GM18505 (cell line): ENCODE measurements around the gene CARMIL3.

Experiments used
- ATAC-seq: cut with Tn5 transposase; IDR thresholded peaks from one replicate; pipeline ENCODE4 v1.9.1; 2021; ENCODE audit not compliant: unreplicated experiment
- POLR2A ChIP-seq: IDR thresholded peaks from 4 replicates; pipeline ENCODE4 v1.6.1; 2011; ENCODE audit warnings: borderline replicate concordance; ENCODE audit not compliant: insufficient read depth, insufficient read length; ENCODE audit errors: extremely low read depth

CARMIL3 gene

DNA sequence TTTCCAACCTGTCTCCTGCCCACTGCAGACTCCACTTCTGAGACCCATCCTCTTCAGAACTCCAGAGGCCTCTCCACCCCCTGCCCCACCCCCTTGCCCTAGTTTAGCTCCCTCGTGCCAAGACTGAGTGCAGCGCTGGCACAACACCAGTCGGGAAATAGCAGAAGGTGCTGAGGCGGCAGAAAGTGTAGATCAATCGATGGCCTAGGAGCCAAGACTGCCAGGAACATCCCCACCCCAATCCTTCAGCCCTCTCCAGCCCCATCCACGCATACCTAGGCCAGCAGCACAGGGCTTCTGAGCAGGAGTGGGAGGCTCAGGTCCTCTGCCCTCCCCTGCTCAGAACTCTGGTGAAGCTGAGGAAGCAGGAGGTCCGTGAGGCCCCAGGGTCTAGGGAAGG is 20.6 kb downstream of the CARMIL3 start:
- no peak for ATAC-seq
- no peak for TF ChIP-seq POLR2A

DNA sequence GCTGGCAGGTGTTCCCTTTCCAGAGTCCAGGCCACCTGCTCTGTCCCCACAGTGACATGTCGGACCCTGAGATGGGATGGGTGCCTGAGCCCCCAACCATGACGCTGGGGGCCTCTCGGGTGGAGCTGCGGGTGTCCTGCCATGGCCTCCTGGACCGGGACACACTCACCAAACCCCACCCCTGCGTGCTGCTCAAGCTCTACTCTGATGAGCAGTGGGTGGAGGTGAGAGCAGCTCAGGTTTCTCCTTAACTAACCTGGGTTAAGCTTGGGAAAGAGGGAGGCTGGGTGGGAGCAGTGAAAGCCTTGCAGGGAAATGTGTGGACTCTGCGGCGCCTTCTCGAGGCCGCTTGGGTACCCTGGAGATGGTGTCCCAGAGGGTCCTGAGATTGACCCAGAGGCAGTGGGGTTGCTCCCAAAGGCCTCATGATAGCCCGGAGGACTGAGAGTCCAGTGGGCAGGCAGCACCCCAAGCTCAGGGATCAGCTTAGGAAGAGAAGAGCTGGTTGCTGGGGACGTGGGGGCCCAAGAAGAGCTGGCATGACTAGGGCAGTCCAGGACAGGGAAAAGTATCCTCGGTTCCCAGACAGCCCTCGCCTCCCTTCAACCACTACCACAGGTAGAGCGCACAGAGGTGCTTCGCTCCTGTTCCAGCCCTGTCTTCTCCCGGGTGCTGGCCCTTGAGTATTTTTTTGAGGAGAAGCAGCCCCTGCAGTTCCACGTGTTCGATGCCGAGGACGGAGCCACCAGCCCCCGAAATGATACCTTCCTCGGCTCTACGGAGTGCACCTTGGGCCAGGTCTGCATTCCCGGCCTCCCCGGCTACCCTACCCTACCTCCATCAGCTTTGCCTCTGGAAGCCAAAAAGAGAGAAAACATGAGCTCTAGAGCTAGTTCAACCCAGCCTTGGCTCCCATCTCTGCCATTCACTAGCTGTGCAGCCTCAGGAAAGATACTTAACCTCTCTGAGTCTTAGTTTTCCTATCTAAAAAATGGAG is 21.4 kb downstream of the CARMIL3 start:
- TF ChIP-seq POLR2A = no peak
- no peak for ATAC-seq

- TF ChIP-seq POLR2A = no peak
Observed at GRCh38 chr14:24074625-24075484, 23.0 kb downstream of the CARMIL3 start.

DNA sequence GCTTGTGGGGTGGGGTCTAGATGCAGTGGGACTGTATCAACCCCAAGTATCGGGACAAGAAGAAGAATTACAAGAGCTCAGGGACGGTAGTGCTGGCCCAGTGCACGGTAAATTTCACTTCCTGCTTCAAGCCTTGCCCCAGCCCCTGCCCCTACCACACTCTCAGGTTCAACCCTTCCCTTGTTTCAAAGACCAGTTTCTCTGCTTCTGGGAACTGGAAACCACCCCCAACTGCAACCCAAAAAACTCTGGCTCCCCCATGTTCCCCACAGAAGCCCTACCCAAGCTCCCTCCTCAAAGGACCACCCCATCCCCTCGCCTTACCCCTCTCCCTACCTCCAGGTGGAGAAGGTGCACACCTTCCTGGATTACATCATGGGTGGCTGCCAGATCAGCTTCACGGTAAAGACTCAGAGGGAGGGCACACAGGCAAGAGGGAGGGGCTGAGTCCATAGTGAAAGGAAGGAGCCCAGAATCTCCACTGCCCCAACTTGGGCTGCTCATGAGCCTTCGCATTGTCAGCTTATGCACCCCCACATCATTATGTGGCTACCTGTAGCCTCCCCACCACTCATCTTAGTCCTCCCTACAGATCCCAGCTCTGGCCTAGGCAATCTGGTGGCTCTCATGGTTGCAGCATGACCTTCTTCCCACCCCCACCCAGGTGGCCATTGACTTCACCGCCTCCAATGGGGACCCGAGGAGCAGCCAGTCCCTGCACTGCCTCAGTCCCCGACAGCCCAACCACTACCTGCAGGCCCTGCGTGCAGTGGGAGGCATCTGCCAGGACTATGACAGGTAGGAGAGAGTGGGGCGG is 23.9 kb downstream of the CARMIL3 start:
- no peak for ATAC-seq
- TF ChIP-seq POLR2A = no peak

More at GRCh38 chr14:24074625-24075484, 23.0 kb downstream of the CARMIL3 start:
- ATAC-seq = no peak

GRCh38 chr14:24076302-24076601 is 24.4 kb downstream of the CARMIL3 start:
- no peak for ATAC-seq
- TF ChIP-seq POLR2A = no peak

- no peak for ATAC-seq
- no peak for TF ChIP-seq POLR2A
Observed at GRCh38 chr14:24077086-24077485, 25.3 kb downstream of the CARMIL3 start.

DNA sequence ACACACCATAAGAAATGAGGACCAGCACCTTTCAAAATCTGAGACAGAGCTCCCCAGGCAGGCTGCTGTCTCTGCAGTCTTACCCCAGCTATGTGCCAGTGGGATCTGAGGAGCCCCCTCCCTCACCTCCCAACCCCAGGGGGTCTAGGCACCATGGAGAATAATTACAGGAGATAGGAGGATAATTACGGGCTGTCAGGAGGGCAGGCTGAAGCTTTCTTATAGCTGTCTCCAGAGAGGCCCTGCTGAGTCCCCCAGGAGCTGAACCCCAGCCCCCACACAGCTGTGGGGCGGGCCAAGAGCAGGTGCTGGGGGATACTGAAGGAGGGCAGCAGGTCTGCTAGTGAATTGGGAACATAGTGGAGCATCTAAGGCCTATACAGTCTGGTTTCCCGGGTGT is 26.3 kb downstream of the CARMIL3 start:
- TF ChIP-seq POLR2A = no peak
- ATAC-seq = no peak

DNA sequence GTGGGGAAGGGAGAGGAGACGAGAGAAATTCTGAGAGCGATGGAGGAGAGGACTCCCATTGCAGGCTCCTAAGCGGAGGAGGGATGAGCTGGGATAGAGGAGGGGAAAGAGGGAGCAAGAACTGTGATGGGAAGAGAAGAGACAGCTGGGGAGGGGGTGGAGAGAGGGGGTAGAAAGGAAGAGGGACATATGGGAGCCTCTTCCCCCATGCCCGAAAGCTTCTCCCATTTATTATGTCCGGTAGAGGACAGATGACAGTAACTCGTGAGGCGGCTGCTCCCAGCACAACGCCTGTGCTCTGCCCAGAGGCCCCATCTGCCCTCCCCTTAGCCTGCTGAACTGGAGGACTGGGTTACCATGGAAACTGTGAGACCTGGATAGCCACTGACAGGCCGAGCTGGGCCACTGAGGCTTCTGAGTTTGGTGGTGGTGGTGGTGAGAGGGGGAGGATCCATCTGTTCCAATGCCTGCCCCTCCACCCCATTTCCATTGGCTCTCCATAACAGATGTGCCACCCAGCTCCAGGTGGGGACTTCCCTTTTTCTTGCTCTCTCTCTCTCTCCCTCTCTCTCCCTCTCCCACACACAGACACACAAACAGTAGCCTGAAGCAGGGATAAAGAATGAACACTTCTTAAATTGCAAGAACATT is 27.8 kb downstream of the CARMIL3 start:
- TF ChIP-seq POLR2A = no peak
- ATAC-seq = no peak

DNA sequence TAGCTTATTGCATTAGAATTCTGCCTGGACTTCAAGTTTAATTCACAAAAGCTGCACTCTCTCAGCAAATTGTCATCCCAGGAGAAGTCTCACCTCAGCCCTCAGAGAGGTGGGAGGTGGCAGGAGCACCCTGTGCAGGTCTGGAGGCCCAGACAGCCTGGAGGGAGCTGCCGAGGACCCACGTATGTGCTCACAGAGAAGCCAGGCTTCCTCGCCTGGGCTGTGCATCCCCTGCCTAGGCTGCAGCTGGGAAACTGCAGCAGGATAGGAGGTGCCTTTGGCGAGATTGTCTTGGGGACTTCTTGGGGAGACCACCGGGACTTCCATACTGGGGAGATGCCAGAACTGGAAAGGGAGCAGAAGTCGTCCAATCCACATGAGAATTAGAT is 28.3 kb downstream of the CARMIL3 start:
- TF ChIP-seq POLR2A = no peak
- ATAC-seq = no peak

DNA sequence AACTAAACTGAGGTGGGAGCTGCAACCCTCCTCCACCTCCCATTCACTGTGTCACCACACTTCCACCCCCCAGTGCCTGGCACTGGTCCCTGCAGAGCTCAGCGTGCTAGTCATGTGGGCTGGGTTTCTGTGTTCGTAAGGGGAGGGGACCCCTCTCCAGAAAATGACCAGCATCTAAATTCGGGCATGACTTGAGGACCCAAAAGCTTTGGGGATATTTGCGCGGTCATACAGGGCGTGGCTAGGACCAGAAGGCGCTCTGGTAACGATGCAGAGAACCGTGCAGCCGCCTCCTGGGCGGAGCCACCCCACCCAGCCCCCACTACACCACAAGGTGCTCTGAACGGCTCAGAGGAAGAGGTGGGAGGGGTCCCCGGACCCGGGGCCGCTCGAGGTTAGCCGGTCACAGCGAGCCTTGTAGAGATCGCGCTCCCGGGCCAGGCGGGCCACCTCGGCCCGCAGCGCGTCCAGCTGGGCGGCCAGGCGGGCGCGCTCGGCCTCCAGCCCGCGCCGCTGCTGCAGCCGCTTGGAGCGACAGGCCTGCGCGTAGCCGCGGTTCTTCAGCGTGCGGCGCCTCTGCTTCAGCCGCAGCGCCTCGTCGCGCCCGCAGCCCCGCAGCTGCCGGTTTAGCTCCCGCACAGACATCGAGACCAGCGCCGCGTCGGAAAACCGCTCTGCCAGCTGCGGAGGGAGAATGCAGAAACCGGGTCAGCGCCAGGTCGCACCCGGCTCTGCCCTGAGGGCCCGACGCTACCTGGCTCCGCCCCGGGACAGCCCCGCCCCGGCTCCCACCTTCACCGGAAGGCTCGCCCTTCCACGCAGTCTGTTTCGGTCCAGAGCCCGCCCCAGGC is 29.3 kb downstream of the CARMIL3 start:
- peak; percentile 80 for TF ChIP-seq POLR2A

GRCh38 chr14:24081739-24082211 is 30.0 kb downstream of the CARMIL3 start:
- no peak for TF ChIP-seq POLR2A
- ATAC-seq = no peak

More for the DNA sequence above, 29.3 kb downstream of the CARMIL3 start:
- ATAC-seq = peak; percentile 85
